Spleen (tissue), 7 donors: ENCODE measurements around the gene EPM2A.

ENCODE experiments used
- CTCF ChIP-seq, 11 experiments: fragments of 200-600 bp in 7 of 11; fragments of 450-650 bp in 4 of 11; sonication (generic) in 4 of 11; IDR thresholded peaks in 8 of 11; conservative IDR thresholded peaks in 3 of 11; 1 replicate in 7 of 11; 2 replicates in 4 of 11; pipeline versions ENCODE4 v1.4.0 to v1.8.0; 2016 to 2021; ENCODE audit warnings: antibody characterized with exemption in 11 of 11, inconsistent platforms in 4 of 11, mild to moderate bottlenecking in 1 of 11
- POLR2A ChIP-seq, 3 donors: fragments of 450-650 bp; IDR thresholded peaks; one replicate each; pipeline ENCODE4 v1.5.1; 2017; ENCODE audit warnings: antibody characterized with exemption in 3 of 3, mild to moderate bottlenecking in 1 of 3
- donor health status: DM: no; HTN: no; CAD: no; lungs with moderate emphysema.
- donor health status: DM: no; HTN: no; CAD: no.
- donor health status: DM: no; HTN: no; CAD: no.

DNA sequence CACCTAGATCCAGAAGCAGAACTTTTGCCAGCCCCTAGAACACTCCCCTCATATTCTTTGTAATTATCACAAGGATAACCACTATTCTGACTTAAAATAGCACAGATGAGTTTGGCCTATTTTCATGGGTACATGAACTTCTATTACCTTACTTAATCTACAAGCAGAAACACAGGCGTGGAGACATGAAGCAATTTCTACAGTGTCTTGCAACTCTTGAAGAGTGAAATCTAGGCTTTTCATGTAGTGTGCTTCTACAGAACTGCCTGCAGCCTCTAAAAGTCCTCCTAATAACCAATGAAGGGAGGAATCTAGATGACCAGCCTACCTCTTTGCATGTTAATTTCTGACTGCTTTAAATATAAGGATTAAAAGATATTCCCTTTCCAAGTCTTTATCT lies 82.7 kb downstream of the EPM2A start:
- TF ChIP-seq CTCF (IDR thresholded peaks at IDR 0.05 in 8 of 11, conservative IDR thresholded peaks at IDR 0.05 in 3 of 11) (no peak), POLR2A (IDR thresholded peaks at IDR 0.05) (no peak)
